DMS79 treated with DMSO at 0.1 percent for 48 hours (cell line): ENCODE measurements around the gene CNTNAP5.

Source experiments
- DNase-seq: peaks from one replicate; lab custom pipeline; 2025; lab: John Stamatoyannopoulos, UW

Gene CNTNAP5

DNA sequence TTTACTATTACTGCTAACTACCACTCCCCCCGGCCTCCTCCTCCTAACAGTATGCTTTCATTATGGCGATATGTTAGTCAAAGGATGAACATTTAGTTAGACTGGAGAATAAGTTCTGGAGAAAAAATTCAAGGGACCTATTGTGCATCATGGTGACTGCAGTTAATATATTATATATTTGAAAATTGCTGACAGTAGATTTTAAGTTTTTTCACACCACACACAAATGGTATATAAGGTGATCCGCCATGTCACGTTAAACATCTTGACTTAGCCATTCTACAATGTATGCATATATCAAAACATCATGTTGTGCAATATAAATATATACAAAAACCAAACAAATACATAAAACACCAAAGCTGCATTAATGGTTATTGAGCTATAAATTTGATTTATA lies 873.7 kb downstream of the CNTNAP5 start:
- DNase-seq, result no peak

DNA sequence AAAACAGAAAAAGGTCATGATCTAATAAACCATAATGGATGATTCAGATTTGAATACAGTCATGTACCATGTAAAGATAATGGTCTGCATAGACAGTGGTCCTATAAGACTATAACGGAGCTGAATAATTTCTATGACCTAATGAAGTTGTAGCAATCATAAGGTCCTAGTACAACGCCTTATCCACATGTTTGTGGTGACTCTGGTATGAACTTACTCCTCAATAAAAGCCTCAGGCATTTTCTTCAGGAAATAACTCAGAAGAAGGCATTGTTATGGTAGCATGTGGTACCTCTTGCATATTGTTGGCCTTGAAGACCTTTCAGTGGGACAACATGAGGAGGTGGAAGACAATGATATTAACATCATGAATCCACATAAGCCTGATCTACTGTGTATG lies 883.3 kb downstream of the CNTNAP5 start:
- no peak for DNase-seq

DNA sequence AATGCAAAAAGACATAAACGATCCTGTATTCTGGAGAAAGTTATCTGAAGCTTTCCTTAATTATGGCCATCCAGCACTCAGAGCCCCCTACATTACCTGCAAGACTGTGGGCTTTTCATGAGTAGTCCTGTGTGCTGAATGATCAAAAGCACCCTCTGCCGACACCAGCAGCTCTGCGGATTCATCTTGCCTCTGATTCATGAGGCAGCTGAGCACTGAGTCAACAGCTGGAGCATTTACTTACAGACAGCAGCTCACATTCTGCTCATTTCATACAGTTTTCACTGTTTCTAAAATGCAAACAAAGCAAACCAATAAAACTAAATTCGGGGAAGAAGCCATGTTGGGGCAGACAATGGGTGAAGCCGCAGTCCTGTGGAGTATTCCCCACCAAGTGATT lies 886.5 kb downstream of the CNTNAP5 start:
- no peak for DNase-seq

DNA sequence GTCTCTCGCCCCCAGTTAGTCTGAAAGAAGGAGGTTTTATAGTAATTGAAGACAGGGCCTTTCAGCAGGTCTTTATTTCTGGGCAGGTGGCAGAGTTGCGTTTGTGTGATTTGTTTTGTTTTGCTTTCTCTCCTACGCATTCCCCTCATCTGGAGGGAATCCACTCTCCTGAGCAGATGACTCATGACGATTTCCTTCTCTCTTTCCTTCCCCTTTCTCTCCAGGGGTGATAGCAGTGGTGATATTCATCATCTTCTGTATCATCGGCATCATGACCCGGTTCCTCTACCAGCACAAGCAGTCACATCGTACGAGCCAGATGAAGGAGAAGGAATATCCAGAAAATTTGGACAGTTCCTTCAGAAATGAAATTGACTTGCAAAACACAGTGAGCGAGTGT lies 888.8 kb downstream of the CNTNAP5 start:
- no peak for DNase-seq

DNA sequence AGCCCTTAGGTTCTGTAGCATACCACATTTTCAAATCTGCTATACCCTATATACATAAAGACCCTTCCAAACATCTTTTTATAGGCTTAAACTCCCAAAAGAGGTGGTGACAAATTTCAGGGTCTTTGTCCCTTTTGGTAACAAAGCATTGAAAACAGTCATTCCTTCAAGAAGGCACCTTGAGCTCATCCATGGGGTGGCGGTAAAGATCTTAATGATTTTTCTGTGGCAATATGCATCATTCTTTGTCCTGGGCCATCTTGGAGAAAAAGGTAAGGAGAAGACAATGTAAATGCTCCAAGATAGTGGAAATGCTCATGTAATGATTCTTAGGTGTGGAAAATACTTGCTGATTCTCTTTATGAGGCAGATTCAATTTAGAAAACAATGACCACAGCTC lies 890.5 kb downstream of the CNTNAP5 start:
- DNase-seq, result no peak

DNA sequence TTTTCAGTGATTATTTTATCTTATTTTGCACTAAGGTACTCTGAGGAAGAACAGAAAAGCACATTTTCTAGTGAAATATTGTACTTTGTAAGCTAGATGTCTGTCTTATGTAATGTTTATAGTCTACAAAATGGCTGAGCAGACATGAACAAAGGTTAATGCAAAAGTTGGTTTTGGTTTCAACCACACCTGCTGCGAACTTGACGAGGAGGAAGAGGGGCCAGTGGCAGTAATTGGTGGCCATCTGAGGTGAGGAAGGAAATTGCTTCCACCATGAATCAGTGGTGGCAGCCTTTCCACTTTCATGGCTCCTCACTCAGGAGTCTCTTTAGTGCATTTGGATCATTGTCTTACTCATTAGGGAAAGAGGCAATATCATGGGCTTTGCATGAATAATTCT lies 894.2 kb downstream of the CNTNAP5 start:
- DNase-seq, result no peak

DNA sequence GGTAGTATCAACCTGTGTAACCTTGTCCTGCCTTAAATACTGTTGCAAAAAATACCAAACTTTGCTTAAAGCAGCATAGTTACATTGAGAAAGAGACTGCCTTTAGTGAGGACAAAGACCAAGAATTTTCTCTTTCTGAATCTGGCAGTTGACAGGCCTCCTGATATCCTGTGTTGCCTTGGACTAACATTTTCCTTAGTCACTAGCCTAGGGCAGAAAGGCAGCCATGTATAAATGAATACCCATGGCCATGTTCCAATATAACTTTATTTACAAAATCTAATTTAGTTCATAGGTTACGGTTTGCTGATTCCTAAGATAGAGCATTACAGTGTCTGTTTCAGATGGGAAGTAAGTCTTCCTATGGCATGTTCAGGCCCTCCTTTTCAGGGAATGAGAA lies 895.4 kb downstream of the CNTNAP5 start:
- DNase-seq, result no peak

DNA sequence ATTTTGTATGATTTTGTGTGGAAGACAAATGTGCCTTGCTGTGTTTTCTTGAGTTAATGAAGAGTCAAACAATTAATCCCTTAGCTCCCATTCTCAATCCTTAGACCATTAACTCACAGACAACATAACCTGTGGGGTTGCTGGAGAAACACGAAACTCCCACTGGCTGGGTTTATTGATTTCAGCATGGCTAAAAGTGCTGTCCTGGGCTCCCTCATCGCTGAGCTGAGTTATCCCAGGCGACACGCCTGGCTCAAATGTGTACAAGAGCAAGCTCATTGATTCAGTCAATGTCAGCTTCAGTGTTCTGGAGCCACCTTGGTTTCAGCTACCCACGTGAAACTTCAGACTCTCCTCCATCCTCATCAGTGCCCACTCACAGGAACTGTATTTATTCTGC lies 896.1 kb downstream of the CNTNAP5 start:
- DNase-seq, result no peak

DNA sequence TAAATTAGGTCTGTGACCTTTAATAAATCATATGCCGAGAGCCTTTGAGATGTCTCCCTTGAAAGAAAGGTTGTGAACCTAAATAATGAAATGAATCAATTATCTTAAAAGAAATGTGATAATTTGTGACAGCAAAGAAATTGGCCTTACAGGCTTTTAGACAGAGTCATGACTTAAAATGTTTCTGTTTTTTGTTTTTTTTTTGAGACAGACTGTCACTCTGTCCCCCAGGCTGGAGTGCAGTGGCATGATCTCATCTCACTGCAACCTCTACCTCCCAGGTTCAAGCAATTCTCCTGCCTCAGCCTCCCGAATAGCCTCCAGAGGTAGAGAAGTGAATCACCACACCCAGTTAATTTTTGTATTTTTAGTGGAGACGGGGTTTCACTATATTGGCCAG lies 898.0 kb downstream of the CNTNAP5 start:
- DNase-seq, result no peak

DNA sequence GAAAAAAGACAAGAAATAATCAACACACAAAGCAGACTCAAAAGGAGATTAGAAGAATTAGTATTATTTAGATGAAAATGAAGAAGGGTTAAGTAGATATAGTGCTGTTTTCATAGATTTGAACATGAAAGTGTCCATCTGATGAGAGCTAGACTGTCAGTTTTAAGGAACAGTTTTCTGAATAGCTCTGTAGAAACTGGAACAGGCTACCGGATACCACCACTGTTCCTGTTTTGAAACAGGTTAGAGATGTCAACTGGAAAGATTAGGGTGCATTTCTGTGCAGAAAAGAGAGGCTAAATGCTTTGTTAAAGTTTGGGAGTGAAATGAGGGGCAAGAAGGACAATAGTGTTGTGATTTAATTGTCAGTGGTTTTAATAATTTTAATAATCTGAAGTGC lies 908.8 kb downstream of the CNTNAP5 start:
- DNase-seq, result no peak

DNA sequence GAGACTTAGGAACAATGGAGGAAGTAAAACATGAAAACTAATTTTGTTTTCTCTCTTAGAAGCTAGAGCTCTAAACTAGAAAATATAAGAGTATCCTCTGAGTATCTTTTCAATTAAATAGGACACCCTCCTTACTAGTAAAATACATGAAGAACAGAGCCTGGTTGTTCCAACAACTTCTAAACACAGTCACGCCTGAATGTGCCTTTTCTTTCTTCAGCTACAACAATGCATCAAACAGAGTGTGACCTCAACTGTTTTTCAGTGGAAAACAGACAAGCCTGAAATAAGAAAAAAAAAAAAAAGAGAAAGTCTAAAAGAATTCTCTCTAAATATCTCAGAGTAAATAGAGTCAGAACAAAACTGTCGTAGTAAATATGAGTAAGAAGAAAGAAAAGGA lies 928.8 kb downstream of the CNTNAP5 start:
- no peak for DNase-seq

DNA sequence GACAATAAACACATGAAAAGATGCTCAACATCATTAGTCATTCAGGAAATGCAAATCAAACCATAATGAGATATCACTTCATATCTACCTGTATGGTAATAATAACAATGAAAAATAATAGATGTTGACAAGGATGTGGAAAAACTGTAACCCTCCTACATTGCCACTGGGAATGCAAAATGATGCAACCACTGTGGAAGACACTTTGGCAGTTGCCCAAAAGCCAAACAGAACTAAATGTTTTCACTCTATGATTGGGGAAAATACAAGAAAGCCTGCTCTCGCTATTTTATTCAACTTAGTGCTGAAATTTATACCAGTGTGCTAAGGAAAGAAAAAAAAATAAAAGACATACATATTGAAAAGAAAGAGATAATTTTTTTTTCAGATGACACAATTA lies 934.5 kb downstream of the CNTNAP5 start:
- no peak for DNase-seq

DNA sequence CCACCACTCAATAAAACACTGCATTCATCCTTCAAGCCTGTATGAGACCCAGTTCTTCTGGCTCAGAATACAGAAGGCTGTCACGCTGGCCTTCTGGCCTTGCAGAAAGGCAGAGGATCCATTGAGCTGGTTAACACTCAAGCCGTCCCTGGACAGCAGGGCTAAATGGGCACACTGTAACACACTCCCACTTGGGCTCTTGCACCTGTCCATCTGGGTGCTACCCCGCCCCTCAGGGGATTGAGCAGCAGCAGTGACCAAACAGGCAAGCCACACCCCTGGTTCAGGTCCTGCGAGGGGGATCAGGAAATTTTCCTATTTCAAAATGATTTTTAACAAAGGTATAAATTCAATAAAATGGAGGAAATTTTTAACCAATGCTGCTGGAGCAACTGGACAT lies 936.0 kb downstream of the CNTNAP5 start:
- no peak for DNase-seq
